ENCODE results near the gene HOXA13. TPM values are rescaled to one million over a fixed set of nuclear protein-coding genes. Genes with fewer than 3 reads are reported as not detected.

Gene HOXA13
- polyA plus RNA-seq, 3 donors from 2014 or later = not detected

GRCh38 chr7:27207348-27207985 is 7.6 kb upstream of the HOXA13 start:
- Mint-ChIP-seq H3K27ac (no peak overlapping the region), H3K9me3 (peaks cover 0 to 3% (median 0%) of the 10 kb centered on the region in 6 donors), H3K4me1 (peaks cover 22 to 23% of the 10 kb centered on the region in 2 donors), H3K36me3 (no peaks in the 10 kb centered on the region), H3K4me3 (no peak overlapping the region), H3K27me3 (ENCODE audit: low read depth in 3 of 3) (peaks cover 46 to 78% (median 66%) of the 10 kb centered on the region in 3 donors)
- no peak for DNase-seq

- Mint-ChIP-seq H3K4me3 (peak overlapping the region in 4 of 5 donors; percentile 18 to 56 (median 50)), H3K4me1 (peaks cover 34 to 39% of the 10 kb centered on the region in 2 donors), H3K27ac (no peak overlapping the region), H3K9me3 (peaks cover 0 to 3% (median 0%) of the 10 kb centered on the region in 6 donors), H3K36me3 (no peaks in the 10 kb centered on the region), H3K27me3 (ENCODE audit: low read depth in 3 of 3) (peaks cover 43 to 80% (median 67%) of the 10 kb centered on the region in 3 donors)
- DNase-seq = no peak
Measured at GRCh38 chr7:27205325-27206280, 5.7 kb upstream of the HOXA13 start.

- Mint-ChIP-seq H3K9me3 (peaks cover 0 to 3% (median 0%) of the 10 kb centered on the region in 6 donors), H3K36me3 (no peaks in the 10 kb centered on the region), H3K4me1 (peaks cover 33 to 40% of the 10 kb centered on the region in 2 donors), H3K27me3 (ENCODE audit: low read depth in 3 of 3) (peaks cover 36 to 78% (median 68%) of the 10 kb centered on the region in 3 donors), H3K4me3 (peak overlapping the region in 4 of 5 donors; percentile 40 to 61 (median 52)), H3K27ac (no peak overlapping the region)
- DNase-seq = no peak
Measured at GRCh38 chr7:27204851-27205322, 5.0 kb upstream of the HOXA13 start.

GRCh38 chr7:27203964-27204594 is 4.2 kb upstream of the HOXA13 start:
- Mint-ChIP-seq H3K4me1 (peaks cover 34 to 43% of the 10 kb centered on the region in 2 donors), H3K27me3 (ENCODE audit: low read depth in 3 of 3) (peaks cover 34 to 78% (median 67%) of the 10 kb centered on the region in 3 donors), H3K36me3 (no peaks in the 10 kb centered on the region), H3K4me3 (peak overlapping the region in 2 of 5 donors; percentile 12 to 57), H3K9me3 (peaks cover 0 to 3% (median 0%) of the 10 kb centered on the region in 6 donors), H3K27ac (no peak overlapping the region)
- no peak for DNase-seq

- Mint-ChIP-seq H3K4me3 (peak overlapping the region in 1 of 5 donors; percentile 27), H3K27me3 (ENCODE audit: low read depth in 3 of 3) (peaks cover 37 to 81% (median 72%) of the 10 kb centered on the region in 3 donors), H3K4me1 (peaks cover 36 to 44% of the 10 kb centered on the region in 2 donors), H3K36me3 (no peaks in the 10 kb centered on the region), H3K9me3 (peaks cover 0 to 3% (median 0%) of the 10 kb centered on the region in 6 donors), H3K27ac (no peak overlapping the region)
- DNase-seq = no peak
Measured at GRCh38 chr7:27203365-27203953, 3.6 kb upstream of the HOXA13 start.

GRCh38 chr7:27202862-27203134 is 2.9 kb upstream of the HOXA13 start:
- Mint-ChIP-seq H3K4me1 (peaks cover 39 to 51% of the 10 kb centered on the region in 2 donors), H3K36me3 (no peaks in the 10 kb centered on the region), H3K27ac (no peak overlapping the region), H3K4me3 (peak overlapping the region in 2 of 5 donors; percentile 6 to 27), H3K9me3 (peaks cover 0 to 3% (median 0%) of the 10 kb centered on the region in 6 donors), H3K27me3 (ENCODE audit: low read depth in 3 of 3) (peaks cover 41 to 87% (median 75%) of the 10 kb centered on the region in 3 donors)
- no peak for DNase-seq

GRCh38 chr7:27202018-27202861 is 2.3 kb upstream of the HOXA13 start:
- Mint-ChIP-seq H3K4me3 (peak overlapping the region in 3 of 5 donors; percentile 8 to 39 (median 38)), H3K27me3 (ENCODE audit: low read depth in 3 of 3) (peaks cover 42 to 87% (median 76%) of the 10 kb centered on the region in 3 donors), H3K4me1 (peaks cover 39 to 53% of the 10 kb centered on the region in 2 donors), H3K9me3 (peaks cover 0 to 2% (median 0%) of the 10 kb centered on the region in 6 donors), H3K36me3 (no peaks in the 10 kb centered on the region), H3K27ac (no peak overlapping the region)
- DNase-seq = no peak

GRCh38 chr7:27201580-27202017 is 1.7 kb upstream of the HOXA13 start:
- H3K4me3 Mint-ChIP-seq = peak overlapping the region; percentile 70 to 85 (median 79)
- H3K27me3 Mint-ChIP-seq (ENCODE audit: low read depth in 3 of 3) = peaks cover 42 to 88% (median 79%) of the 10 kb centered on the region in 3 donors
- DNase-seq = no peak
- no peak overlapping the region for H3K27ac Mint-ChIP-seq
- peaks cover 39 to 53% of the 10 kb centered on the region in 2 donors for H3K4me1 Mint-ChIP-seq
- H3K36me3 Mint-ChIP-seq = no peaks in the 10 kb centered on the region
- H3K9me3 Mint-ChIP-seq = no peaks in the 10 kb centered on the region

- H3K9me3 Mint-ChIP-seq = no peaks in the 10 kb centered on the region
- peaks cover 39 to 52% of the 10 kb centered on the region in 2 donors for H3K4me1 Mint-ChIP-seq
- no peak for DNase-seq
- H3K27me3 Mint-ChIP-seq (ENCODE audit: low read depth in 3 of 3) = peaks cover 40 to 84% (median 80%) of the 10 kb centered on the region in 3 donors
- peak overlapping the region; percentile 70 to 85 (median 79) for H3K4me3 Mint-ChIP-seq
- H3K36me3 Mint-ChIP-seq = no peaks in the 10 kb centered on the region
- peak overlapping the region in 1 of 6 donors; percentile 27 for H3K27ac Mint-ChIP-seq
Measured at GRCh38 chr7:27200761-27201579, 1.1 kb upstream of the HOXA13 start.

- Mint-ChIP-seq H3K27ac (peak overlapping the region in 1 of 6 donors; percentile 63), H3K9me3 (no peaks in the 10 kb centered on the region), H3K4me1 (peaks cover 28 to 37% of the 10 kb centered on the region in 2 donors), H3K36me3 (no peaks in the 10 kb centered on the region), H3K4me3 (peak overlapping the region; percentile 45 to 80 (median 63)), H3K27me3 (ENCODE audit: low read depth in 3 of 3) (peaks cover 37 to 84% (median 78%) of the 10 kb centered on the region in 3 donors)
- DNase-seq = no peak
Measured at GRCh38 chr7:27198871-27199801, 755 bp downstream of the HOXA13 start.

All from immature natural killer cell (primary cell).